CD4-positive, CD25-positive, alpha-beta regulatory T cell (primary cell): ENCODE data around the gene RNASET2. TPM values are rescaled to one million over a fixed set of nuclear protein-coding genes. Genes with fewer than 3 reads are reported as not detected.

Experiments
- ATAC-seq, 2 donors: fragments of 150-1000 bp; cut with Tn5 transposase; one replicate each; pipeline ENCODE4 v1.10.0; 2021; ENCODE audit warnings: low read depth in 2 of 2, moderate number of reproducible peaks in 2 of 2, moderate library complexity in 1 of 2
- DNase-seq, 3 donors: peaks; one replicate each; pipeline versions ENCODE4 v3.0.0 to v3.0.0-alpha.2; 2012 to 2022; ENCODE audit warnings: mixed read lengths in 1 of 3
- H3K27ac ChIP-seq: one replicate; pipeline ENCODE4 v1.7.0; 2013; ENCODE audit warnings: mild to moderate bottlenecking, low read length; ENCODE audit not compliant: insufficient read depth, poor library complexity, severe bottlenecking
- H3K27me3 ChIP-seq: one replicate; pipeline ENCODE4 v1.7.0; 2013; ENCODE audit warnings: low read length; ENCODE audit not compliant: control insufficient read depth, insufficient read depth
- H3K36me3 ChIP-seq: one replicate; pipeline ENCODE4 v1.7.0; 2013; ENCODE audit warnings: mild to moderate bottlenecking, low read length, moderate library complexity; ENCODE audit not compliant: control insufficient read depth, insufficient read depth
- H3K4me1 ChIP-seq: 2 replicates; pipeline ENCODE4 v1.7.0; 2013; ENCODE audit warnings: mild to moderate bottlenecking, low read length; ENCODE audit not compliant: insufficient read depth, control insufficient read depth, poor library complexity, severe bottlenecking
- H3K4me3 ChIP-seq: one replicate; pipeline ENCODE4 v1.7.0; 2013; ENCODE audit warnings: low read depth, mild to moderate bottlenecking, low read length, moderate library complexity
- H3K9me3 ChIP-seq, 2 experiments: 1 replicate in 1 of 2; 2 replicates in 1 of 2; pipeline ENCODE4 v1.7.0; 2013; ENCODE audit warnings: low read length in 2 of 2, mild to moderate bottlenecking in 1 of 2, moderate library complexity in 1 of 2; ENCODE audit not compliant: control insufficient read depth in 2 of 2
- H3K27ac Mint-ChIP-seq, 3 donors: one replicate each; pipeline ENCODE4 v1.8.0; 2020 to 2022; ENCODE audit warnings: mild to moderate bottlenecking in 3 of 3, mixed read lengths in 3 of 3, moderate library complexity in 2 of 3
- H3K27me3 Mint-ChIP-seq: one replicate; pipeline ENCODE4 v1.8.0; 2022; ENCODE audit warnings: mild to moderate bottlenecking, mixed read lengths
- H3K36me3 Mint-ChIP-seq: one replicate; pipeline ENCODE4 v1.8.0; 2020; ENCODE audit warnings: mixed read lengths
- H3K4me1 Mint-ChIP-seq, 4 donors: one replicate each; pipeline ENCODE4 v1.8.0; 2020 to 2022; ENCODE audit warnings: mixed read lengths in 4 of 4, mild to moderate bottlenecking in 1 of 4
- H3K4me3 Mint-ChIP-seq, 4 donors: one replicate each; pipeline ENCODE4 v1.8.0; 2020 to 2022; ENCODE audit warnings: mild to moderate bottlenecking in 4 of 4, mixed read lengths in 4 of 4, moderate library complexity in 3 of 4
- H3K9me3 Mint-ChIP-seq, 7 donors: one replicate each; pipeline ENCODE4 v1.8.0; 2020 to 2022; ENCODE audit warnings: mixed read lengths in 7 of 7, mild to moderate bottlenecking in 3 of 7, moderate library complexity in 2 of 7
- polyA plus RNA-seq, 4 donors: library from polyadenylated mRNA; unstranded; fragments of 300-500 nt; fragmentation: Illumina TruSeq; gene quantifications; one replicate each; pipeline ENCODE4 v1.2.3, GENCODE V29; 2021
- total RNA-seq: library from RNA; stranded (reverse); gene quantifications from one replicate; pipeline ENCODE4 v1.2.3, GENCODE V29; 2022

The RNASET2 gene
- total and polyA plus RNA-seq, 5 donors from 2014 or later, result 213 to 410 (median 371) TPM

- peaks cover 0 to 15% (median 5%) of the 10 kb centered on the region in 4 donors for H3K4me1 Mint-ChIP-seq
- no peak overlapping the region for H3K27ac ChIP-seq
- H3K4me3 Mint-ChIP-seq, result no peak overlapping the region
- H3K27me3 Mint-ChIP-seq, result no peaks in the 10 kb centered on the region
- peaks cover 0 to 3% (median 0%) of the 10 kb centered on the region in 7 donors for H3K9me3 Mint-ChIP-seq
- H3K36me3 ChIP-seq, result peaks cover 3% of the 10 kb centered on the region
- H3K4me3 ChIP-seq, result no peak overlapping the region
- no peak overlapping the region for H3K27ac Mint-ChIP-seq
- H3K9me3 ChIP-seq, result no peaks in the 10 kb centered on the region
- no peaks in the 10 kb centered on the region for H3K4me1 ChIP-seq
- no peaks in the 10 kb centered on the region for H3K27me3 ChIP-seq
- DNase-seq, result no peak
- peaks cover 27% of the 10 kb centered on the region for H3K36me3 Mint-ChIP-seq
- ATAC-seq, result no peak
Observed at GRCh38 chr6:166980738-166981137, 24.4 kb upstream of the RNASET2 start.

GRCh38 chr6:166977621-166978525, 21.5 kb upstream of the RNASET2 start:
- no peak overlapping the region for H3K27ac ChIP-seq
- DNase-seq, result no peak
- no peaks in the 10 kb centered on the region for H3K27me3 ChIP-seq
- peaks cover 3% of the 10 kb centered on the region for H3K36me3 ChIP-seq
- no peaks in the 10 kb centered on the region for H3K4me1 ChIP-seq
- Mint-ChIP-seq H3K27ac (peak overlapping the region in 1 of 3 donors; percentile 62), H3K4me3 (no peak overlapping the region), H3K9me3 (peaks cover 0 to 2% (median 0%) of the 10 kb centered on the region in 7 donors), H3K36me3 (peaks cover 20% of the 10 kb centered on the region), H3K4me1 (peaks cover 0 to 11% (median 4%) of the 10 kb centered on the region in 4 donors), H3K27me3 (no peaks in the 10 kb centered on the region)
- no peak overlapping the region for H3K4me3 ChIP-seq
- H3K9me3 ChIP-seq, result no peaks in the 10 kb centered on the region
- no peak for ATAC-seq

DNA sequence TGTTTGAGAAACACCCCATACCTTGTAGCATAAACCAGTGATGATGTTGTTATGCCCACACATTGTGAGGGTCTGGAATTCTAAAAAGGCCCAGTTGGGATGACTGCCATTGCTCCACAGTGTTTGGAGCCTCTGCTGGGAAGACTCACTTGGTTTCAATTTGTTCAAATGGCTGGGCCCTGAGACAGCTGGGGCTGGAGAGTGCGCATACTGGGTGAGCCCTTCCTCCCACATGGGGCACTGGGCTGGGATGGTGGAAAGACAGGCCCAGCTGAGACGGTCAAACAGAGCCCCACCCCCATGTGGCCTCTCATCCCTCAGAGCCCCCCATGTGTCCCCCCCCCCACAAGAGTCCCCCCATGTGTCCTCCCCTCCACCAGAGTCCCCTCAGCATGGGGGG, 20.3 kb upstream of the RNASET2 start:
- H3K4me1 Mint-ChIP-seq, result peaks cover 0 to 8% (median 4%) of the 10 kb centered on the region in 4 donors
- H3K27me3 ChIP-seq, result no peaks in the 10 kb centered on the region
- ATAC-seq (no peak), DNase-seq (no peak)
- no peak overlapping the region for H3K4me3 ChIP-seq
- peaks cover 20% of the 10 kb centered on the region for H3K36me3 Mint-ChIP-seq
- H3K27ac ChIP-seq, result no peak overlapping the region
- no peaks in the 10 kb centered on the region for H3K4me1 ChIP-seq
- H3K36me3 ChIP-seq, result peaks cover 3% of the 10 kb centered on the region
- peaks cover 0 to 1% (median 0%) of the 10 kb centered on the region in 7 donors for H3K9me3 Mint-ChIP-seq
- no peak overlapping the region for H3K4me3 Mint-ChIP-seq
- H3K9me3 ChIP-seq, result no peaks in the 10 kb centered on the region
- H3K27me3 Mint-ChIP-seq, result no peaks in the 10 kb centered on the region
- no peak overlapping the region for H3K27ac Mint-ChIP-seq

GRCh38 chr6:166972101-166972500, 15.8 kb upstream of the RNASET2 start:
- Mint-ChIP-seq H3K27me3 (no peaks in the 10 kb centered on the region), H3K36me3 (peaks cover 24% of the 10 kb centered on the region), H3K9me3 (peaks cover 0 to 4% (median 2%) of the 10 kb centered on the region in 7 donors), H3K27ac (no peak overlapping the region), H3K4me1 (peaks cover 0 to 25% (median 8%) of the 10 kb centered on the region in 4 donors), H3K4me3 (no peak overlapping the region)
- H3K9me3 ChIP-seq, result no peaks in the 10 kb centered on the region
- peaks cover 3% of the 10 kb centered on the region for H3K4me1 ChIP-seq
- no peak overlapping the region for H3K4me3 ChIP-seq
- no peak for DNase-seq
- ATAC-seq, result no peak
- no peaks in the 10 kb centered on the region for H3K27me3 ChIP-seq
- no peaks in the 10 kb centered on the region for H3K36me3 ChIP-seq
- H3K27ac ChIP-seq, result no peak overlapping the region

GRCh38 chr6:166971271-166971670, 14.9 kb upstream of the RNASET2 start:
- H3K27me3 Mint-ChIP-seq, result no peaks in the 10 kb centered on the region

GRCh38 chr6:166970776-166971175, 14.4 kb upstream of the RNASET2 start:
- Histone ChIP-seq H3K27ac (no peak overlapping the region), H3K27me3 (no peaks in the 10 kb centered on the region), H3K4me1 (peaks cover 3% of the 10 kb centered on the region), H3K4me3 (no peak overlapping the region), H3K9me3 (no peaks in the 10 kb centered on the region), H3K36me3 (no peaks in the 10 kb centered on the region)
- Mint-ChIP-seq H3K27ac (no peak overlapping the region), H3K27me3 (no peaks in the 10 kb centered on the region), H3K9me3 (peaks cover 0 to 9% (median 2%) of the 10 kb centered on the region in 7 donors), H3K4me3 (no peak overlapping the region), H3K4me1 (peaks cover 0 to 25% (median 8%) of the 10 kb centered on the region in 4 donors), H3K36me3 (peaks cover 21% of the 10 kb centered on the region)
- ATAC-seq (no peak), DNase-seq (no peak)

More at GRCh38 chr6:166971271-166971670, 14.9 kb upstream of the RNASET2 start:
- no peak overlapping the region for H3K27ac Mint-ChIP-seq
- peaks cover 24% of the 10 kb centered on the region for H3K36me3 Mint-ChIP-seq
- no peaks in the 10 kb centered on the region for H3K27me3 ChIP-seq
- no peak overlapping the region for H3K27ac ChIP-seq
- ATAC-seq (no peak), DNase-seq (no peak)
- H3K4me3 ChIP-seq, result no peak overlapping the region
- peaks cover 0 to 7% (median 2%) of the 10 kb centered on the region in 7 donors for H3K9me3 Mint-ChIP-seq
- no peaks in the 10 kb centered on the region for H3K36me3 ChIP-seq
- peaks cover 3% of the 10 kb centered on the region for H3K4me1 ChIP-seq
- peaks cover 0 to 25% (median 8%) of the 10 kb centered on the region in 4 donors for H3K4me1 Mint-ChIP-seq
- no peak overlapping the region for H3K4me3 Mint-ChIP-seq
- H3K9me3 ChIP-seq, result no peaks in the 10 kb centered on the region

- no peaks in the 10 kb centered on the region for H3K27me3 Mint-ChIP-seq
- H3K9me3 Mint-ChIP-seq, result peaks cover 0 to 9% (median 4%) of the 10 kb centered on the region in 7 donors
- no peak overlapping the region for H3K27ac ChIP-seq
- H3K27ac Mint-ChIP-seq, result peak overlapping the region in 1 of 3 donors; percentile 73
- H3K4me1 ChIP-seq, result peaks cover 3% of the 10 kb centered on the region
- H3K36me3 Mint-ChIP-seq, result peaks cover 21% of the 10 kb centered on the region
- no peak for ATAC-seq
- H3K4me3 ChIP-seq, result no peak overlapping the region
- no peak for DNase-seq
- H3K27me3 ChIP-seq, result no peaks in the 10 kb centered on the region
- peaks cover 0 to 25% (median 8%) of the 10 kb centered on the region in 4 donors for H3K4me1 Mint-ChIP-seq
- H3K9me3 ChIP-seq, result no peaks in the 10 kb centered on the region
- no peaks in the 10 kb centered on the region for H3K36me3 ChIP-seq
- no peak overlapping the region for H3K4me3 Mint-ChIP-seq
Observed at GRCh38 chr6:166970091-166970490, 13.7 kb upstream of the RNASET2 start.
